GM21515 (cell line): Measurements from ENCODE around the gene DYNC2I2.
"Not testable (repeated sequence)": the region's sequence is repeated elsewhere in the genome, so short reads cannot be mapped to it uniquely, and the experiment has no call there.

Experiments
- ATAC-seq: cut with Tn5 transposase; IDR thresholded peaks from one replicate; pipeline ENCODE4 v1.9.1; 2021; ENCODE audit not compliant: unreplicated experiment

Gene DYNC2I2

DNA sequence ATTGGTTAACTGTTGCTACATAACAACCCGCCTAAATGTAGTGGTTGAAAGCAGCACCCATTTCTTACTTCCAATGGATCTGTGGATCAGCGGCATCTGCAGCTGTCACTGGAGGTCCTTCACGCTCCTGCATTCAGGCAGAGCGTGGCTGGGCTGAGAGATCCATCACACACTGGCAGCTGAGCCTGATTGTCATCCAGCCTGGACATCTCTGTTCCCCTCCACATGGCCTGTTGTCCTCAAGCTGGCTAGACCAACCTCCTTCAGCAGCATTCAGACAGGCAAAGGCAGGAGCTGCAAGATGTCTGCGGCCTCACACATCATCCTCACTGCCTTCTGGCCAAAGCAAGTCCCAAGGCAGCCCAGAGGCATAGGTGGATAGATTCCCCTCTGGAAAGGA lies 36.9 kb downstream of the DYNC2I2 start:
- no peak for ATAC-seq

DNA sequence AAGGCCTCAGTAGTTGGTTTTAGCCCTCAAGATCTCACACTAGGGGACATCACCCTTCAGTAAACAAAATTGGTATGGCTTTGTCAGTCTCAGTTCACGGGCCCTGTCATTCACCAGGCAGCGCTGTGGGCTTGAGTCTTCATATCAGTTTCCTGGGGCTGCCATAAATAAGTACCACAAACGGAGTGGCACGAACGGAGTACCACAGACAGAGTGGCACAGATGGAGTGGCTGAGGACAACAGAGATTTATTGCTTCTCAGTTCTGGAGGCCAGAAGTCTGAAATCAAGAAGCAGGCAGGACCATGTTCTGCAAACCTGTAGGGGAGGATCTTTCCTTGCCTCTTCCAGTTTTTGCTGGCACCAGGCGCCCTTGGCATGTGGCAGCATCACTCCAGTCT lies 37.5 kb downstream of the DYNC2I2 start:
- ATAC-seq: no peak

DNA sequence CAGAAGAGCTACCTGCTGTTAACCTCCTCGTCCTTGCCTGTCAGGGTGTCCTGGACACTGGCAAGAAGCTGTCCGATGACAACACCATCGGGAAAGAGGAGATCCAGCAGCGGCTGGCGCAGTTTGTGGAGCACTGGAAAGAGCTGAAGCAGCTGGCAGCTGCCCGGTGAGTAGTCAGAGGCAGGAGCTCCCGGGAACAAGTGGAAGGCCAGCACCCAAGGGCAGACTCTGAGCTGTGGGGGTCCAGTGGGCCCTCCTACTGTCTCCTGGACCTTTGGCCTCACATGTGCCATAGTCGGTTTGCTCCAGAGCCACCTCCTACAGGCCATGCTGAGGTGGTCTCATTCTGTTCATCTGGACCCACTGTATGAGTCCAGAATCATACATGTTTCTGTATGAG lies 38.7 kb downstream of the DYNC2I2 start:
- no peak for ATAC-seq

DNA sequence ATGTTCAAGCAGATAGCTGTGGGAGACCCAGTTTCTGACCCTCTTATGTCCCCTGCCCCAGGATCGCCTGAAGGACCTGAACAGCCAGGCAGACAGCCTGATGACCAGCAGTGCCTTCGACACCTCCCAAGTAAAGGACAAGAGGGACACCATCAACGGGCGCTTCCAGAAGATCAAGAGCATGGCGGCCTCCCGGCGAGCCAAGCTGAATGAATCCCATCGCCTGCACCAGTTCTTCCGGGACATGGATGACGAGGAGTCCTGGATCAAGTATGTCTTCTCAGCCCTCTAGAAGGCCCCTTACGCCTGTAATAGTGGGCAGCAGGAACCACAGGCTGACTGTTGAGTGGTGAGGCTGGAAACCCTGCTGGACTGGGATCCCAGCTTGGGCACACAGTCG lies 41.1 kb downstream of the DYNC2I2 start:
- no peak for ATAC-seq

DNA sequence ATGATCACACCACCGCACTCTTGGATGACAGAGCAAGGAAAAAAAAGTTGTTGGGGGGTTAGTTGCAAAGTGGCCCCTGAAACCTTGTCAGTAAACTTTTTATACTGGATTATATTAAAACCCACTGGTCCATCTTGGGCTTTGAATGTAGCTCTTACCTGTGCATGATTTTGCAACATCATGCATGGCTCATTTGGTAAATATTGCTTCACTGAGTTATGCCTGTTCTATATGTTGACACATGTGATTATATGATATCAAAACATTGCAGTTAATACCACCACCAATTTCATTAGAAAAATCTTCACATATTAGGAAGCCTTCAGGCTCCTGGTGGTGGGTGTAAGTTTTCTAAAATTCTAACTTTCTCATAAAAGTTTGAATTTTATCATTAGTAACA lies 41.9 kb downstream of the DYNC2I2 start:
- no peak for ATAC-seq

DNA sequence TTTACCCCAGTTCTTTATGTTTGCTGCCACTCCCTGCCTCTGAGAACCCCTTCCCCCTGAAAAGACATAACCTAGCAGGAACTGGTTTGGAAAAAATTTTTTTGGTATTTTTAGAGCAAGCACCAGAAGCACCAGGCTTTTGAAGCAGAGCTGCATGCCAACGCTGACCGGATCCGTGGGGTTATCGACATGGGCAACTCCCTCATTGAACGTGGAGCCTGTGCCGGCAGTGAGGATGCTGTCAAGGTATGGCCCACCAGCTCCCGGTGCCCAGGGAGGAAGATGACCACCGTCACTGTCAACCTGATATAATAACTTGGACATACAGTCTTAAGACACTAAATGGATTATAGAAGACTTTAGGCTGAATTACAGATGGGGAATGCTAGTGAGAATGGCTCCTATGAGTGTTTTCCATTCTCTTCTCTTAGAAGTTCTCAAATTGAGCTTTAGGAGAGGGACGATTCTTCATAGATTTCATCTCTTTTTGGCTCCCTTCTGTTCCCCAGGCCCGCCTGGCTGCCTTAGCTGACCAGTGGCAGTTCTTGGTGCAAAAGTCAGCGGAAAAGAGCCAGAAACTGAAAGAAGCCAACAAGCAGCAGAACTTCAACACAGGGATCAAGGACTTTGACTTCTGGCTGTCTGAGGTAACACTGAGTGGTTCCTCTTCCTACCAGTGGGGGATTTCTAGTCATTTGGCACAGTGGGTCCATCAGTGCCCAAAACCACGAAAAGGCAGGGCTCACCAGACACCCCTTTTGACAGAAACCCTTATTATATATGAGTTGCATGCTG lies 44.9 kb downstream of the DYNC2I2 start:
- no peak for ATAC-seq

DNA sequence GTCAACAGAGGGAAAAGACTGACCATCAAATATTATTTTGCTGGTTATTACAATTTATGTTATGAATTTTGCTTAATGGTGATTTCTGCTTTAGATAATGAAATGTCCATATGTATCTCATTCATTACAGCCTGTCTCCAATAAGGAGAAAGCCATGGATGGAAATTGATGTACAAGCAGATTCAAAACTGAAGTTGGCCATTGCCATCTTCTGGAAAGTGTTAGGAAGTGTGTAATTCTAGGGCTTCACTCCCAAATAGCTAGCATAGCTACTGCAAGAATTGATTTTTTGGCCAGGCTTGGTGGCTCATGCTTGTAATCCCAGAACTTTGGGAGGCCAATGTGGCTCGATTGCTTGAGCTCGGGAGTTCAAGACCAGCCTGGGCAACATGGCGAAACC lies 45.8 kb downstream of the DYNC2I2 start:
- no peak for ATAC-seq

DNA sequence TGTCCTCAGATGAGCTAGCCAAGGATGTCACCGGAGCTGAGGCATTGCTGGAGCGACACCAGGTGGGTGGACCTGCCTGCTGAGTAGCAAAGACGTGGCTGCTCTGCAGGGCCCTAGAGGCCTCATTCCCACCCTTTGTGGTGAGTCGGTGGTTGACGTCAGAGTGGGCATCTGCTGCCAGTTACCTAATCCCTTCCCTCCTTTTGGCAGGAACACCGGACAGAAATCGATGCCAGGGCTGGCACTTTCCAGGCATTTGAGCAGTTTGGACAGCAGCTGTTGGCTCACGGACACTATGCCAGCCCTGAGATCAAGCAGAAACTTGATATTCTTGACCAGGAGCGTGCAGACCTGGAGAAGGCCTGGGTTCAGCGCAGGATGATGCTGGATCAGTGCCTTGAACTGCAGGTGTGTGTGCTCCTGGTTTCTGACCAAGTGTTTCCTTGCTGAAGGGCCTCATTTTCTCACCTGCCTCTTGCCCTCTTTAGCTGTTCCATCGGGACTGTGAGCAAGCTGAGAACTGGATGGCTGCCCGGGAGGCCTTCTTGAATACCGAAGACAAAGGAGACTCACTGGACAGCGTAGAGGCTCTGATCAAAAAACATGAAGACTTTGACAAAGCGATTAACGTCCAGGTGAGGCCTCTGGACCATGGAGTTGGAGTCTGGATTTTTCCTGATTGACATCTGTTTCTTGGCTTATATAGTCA lies 48.9 kb downstream of the DYNC2I2 start:
- ATAC-seq: no peak

DNA sequence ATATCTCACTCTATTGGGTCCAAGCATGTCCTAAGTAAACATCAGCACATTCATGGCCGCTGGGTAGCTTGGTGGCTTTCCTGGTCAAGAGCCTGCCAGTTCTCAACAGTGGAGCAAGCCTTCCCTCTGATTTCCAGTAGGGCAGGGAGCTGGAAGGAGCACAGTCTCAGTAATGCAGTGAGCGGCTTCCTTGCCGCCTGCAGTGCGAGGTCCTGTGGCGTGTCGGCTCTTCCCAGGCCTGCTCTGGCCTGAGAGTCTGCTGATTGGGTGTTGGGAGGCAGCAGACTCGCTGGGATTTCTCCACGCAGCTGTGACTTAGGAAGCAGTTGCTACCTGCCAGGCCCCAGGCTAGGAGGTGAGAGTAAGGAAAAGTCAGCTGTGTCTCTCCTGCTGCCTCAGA lies 53.0 kb downstream of the DYNC2I2 start:
- ATAC-seq: no peak

DNA sequence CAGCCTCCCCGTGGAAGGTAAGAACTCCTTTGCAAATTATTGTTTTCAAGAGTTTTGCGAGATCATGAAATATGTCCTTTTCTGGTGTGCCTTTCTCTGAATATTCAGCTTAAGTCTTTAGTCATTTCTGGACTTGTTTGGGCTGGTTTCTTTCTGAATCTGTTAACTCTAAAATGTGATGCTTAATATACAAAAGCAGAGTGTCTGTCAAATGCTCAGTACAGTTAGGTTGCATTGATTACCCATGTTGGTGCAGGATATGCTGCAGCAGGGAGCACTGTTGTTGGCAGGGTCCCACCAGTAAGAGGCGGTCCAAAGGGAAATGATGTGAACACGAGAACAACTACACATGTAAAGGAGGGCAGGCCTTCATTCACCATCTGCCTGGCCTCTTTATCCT lies 56.5 kb downstream of the DYNC2I2 start:
- no peak for ATAC-seq

DNA sequence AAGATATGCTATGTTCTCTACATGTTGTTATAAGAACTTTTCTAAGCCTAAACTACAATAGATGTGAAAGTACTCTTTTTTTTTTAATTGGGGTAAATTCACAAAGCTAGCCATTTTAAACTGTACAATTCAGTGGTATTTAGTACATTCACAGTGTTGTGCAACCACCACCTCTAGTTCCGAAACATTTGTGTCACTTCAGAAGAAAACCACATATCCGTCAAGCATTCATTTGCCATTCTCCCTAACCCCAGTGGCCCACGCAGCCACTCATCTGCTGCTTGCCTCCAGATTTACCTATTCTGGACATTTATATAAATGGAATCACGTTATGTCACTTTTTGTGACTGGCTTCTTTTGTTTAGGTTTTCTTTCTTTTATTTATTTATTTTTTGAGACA lies 61.2 kb downstream of the DYNC2I2 start:
- ATAC-seq: no peak

DNA sequence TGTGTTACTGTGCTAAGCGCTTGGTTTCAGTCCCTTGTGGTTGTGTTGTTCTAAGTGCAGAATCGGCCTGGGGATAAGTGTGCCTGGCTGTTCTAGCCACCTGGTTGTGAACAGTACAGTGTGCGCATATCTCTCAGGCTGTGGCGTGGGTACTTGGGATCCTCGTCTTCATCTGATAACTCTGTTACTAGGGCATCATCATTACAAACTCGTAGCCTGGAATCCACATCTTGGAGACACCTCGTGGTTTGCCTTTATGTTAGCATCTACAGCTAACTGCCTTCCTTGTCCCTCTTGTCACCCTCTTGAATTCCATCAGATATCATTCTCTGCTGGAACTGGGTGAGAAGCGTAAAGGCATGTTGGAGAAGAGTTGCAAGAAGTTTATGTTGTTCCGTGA lies 62.8 kb downstream of the DYNC2I2 start:
- no peak for ATAC-seq

DNA sequence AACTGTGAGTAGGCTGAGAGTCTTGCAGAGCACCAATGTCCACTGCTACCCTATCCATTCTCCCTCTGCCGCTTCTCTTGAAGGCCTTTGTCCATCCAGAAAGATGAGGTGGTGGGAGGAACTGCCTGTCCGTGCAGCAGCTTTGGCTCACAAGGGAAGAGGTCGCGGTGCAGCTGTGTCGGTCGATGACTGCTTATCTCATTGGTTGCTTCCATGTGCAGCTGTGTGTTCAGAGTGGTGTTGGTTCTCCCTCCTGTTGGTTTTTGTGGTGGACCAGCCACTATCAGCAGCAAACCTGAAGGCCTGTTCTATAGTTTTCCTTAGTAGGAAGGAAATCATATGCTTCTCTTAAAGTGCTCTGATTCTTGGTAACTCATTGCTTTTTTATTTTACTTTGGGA lies 63.6 kb downstream of the DYNC2I2 start:
- no peak for ATAC-seq

DNA sequence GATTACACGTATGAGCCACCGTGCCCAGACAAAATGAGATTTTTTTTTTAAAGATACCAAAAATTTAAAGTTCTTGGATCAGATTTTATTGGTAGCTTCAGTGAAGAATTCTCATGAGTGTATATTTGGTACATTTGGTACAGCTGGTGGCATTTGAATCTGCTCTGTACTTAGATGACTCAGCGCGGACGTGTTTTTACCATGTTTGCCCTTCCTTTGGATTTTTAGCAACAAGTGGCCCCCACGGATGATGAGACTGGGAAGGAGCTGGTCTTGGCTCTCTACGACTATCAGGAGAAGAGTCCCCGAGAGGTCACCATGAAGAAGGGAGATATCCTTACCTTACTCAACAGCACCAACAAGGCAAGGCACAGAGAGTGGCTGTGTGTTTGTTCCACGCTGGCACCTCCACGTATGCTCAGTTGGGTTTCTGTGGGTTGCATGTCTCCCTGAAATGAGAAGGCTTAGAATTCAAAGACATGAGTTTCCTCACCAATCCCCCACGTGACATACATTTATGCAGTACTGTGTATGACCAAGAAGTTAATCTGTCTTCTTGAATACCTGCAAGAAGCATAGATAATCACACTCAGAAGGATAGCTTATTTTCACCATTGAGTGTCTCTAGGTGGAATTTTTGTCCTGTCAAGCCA lies 67.9 kb downstream of the DYNC2I2 start:
- ATAC-seq: no peak

DNA sequence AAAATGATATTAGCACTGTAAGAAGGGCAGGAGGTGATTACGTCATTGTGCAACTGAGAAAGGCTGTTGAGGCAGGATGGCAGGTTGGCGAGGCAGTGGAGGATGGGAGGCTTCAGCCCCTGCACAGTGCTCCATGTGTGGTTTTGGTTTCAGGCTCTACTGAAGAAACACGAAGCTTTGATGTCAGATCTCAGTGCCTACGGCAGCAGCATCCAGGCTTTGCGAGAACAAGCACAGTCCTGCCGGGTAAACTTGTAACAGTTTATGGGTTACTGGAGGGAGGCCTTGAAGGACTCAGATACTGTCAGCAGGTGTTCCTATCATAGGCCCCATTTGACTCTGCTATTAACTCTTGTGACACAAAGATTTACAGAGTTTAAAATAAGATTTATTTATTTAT lies 69.2 kb downstream of the DYNC2I2 start:
- no peak for ATAC-seq

DNA sequence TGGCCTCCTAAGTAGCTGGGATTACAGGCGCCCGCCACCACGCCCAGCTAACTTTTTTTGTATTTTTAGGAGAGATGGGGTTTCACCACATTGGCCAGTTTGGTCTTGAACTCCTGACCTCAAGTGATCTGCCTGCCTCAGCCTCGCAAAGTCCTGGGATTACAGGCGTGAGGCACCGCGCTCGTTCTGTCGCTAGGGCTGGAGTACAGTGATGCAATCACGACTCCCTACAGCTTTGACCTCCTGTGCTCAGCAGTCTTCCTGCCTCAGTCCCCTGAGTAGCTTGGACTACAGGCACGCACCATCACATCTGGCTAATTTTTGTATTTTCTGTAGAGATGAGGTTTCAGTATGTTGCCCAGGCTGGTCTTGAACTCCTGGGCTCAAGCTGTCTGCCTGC lies 69.7 kb downstream of the DYNC2I2 start:
- ATAC-seq: not testable (repeated sequence)

DNA sequence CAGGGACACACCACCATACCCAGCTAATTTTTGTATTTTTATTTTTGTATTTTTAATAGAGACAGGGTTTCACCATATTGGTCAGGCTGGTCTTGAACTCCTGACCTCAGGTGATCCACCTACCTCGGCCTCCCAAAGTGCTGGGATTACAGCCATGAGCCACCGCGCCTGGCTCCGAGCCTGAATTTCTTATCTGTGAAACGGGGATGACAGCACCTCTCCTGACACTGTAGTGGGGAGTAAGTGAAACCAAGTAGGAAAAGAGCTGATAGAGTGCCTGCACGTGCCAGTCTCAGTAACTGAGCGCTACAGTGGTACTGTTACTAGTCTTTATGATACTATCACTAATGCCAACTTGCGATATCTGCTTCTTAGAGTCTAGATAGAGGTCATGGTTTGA lies 71.5 kb downstream of the DYNC2I2 start:
- ATAC-seq: not testable (repeated sequence)
